K562 (cell line): Measurements from ENCODE around the gene UBR4. TPM values are rescaled to one million over a fixed set of nuclear protein-coding genes. Genes with fewer than 3 reads are reported as not detected.

Source experiments
- EHMT2 ChIP-seq: fragments of 450-650 bp; IDR thresholded peaks from 2 replicates; pipeline ENCODE4 v1.6.1; 2018; ENCODE audit warnings: antibody characterized with exemption
- ESRRB ChIP-seq: fragments of 250-450 bp; sonication (Bioruptor Pico); IDR thresholded peaks from 2 replicates; pipeline ENCODE4 v1.5.0; 2020; ENCODE audit warnings: mild to moderate bottlenecking, moderate library complexity, borderline replicate concordance
- MAZ ChIP-seq, 2 experiments: fragments of 450-650 bp in 1 of 2; sonication (generic) in 1 of 2; formaldehyde crosslinking; IDR thresholded peaks in 1 of 2; conservative IDR thresholded peaks in 1 of 2; 2 replicates each; pipeline versions ENCODE4 v1.4.0 to v1.5.0; 2020; ENCODE audit warnings: mild to moderate bottlenecking in 1 of 2, missing genetic modification reagents in 1 of 2
- NEUROD1 ChIP-seq: fragments of 150-350 bp; IDR thresholded peaks from 2 replicates; pipeline ENCODE4 v1.6.1; 2014; ENCODE audit warnings: borderline replicate concordance, low read length, low read depth; ENCODE audit not compliant: partially characterized antibody
- SIRT6 ChIP-seq: IDR thresholded peaks from one replicate; pipeline ENCODE4 v1.6.1; 2012; ENCODE audit warnings: low read depth, mild to moderate bottlenecking, control low read depth, inconsistent platforms, low read length, moderate library complexity
- SMARCA4 ChIP-seq: fragments of 450-650 bp; IDR thresholded peaks from 2 replicates; pipeline ENCODE4 v1.6.1; 2016
- SNIP1 ChIP-seq: fragments of 450-650 bp; IDR thresholded peaks from 2 replicates; pipeline ENCODE4 v1.7.1; 2017; ENCODE audit warnings: low read depth, mild to moderate bottlenecking
- SREBF2 ChIP-seq: sonication (generic); formaldehyde crosslinking; IDR thresholded peaks from 2 replicates; pipeline ENCODE4 v1.4.0; 2020; ENCODE audit warnings: mild to moderate bottlenecking, missing genetic modification reagents
- UBTF ChIP-seq, 2 experiments: IDR thresholded peaks; 2 replicates each; pipeline ENCODE4 v1.6.1; 2012; ENCODE audit warnings: improper control_type of control experiment in 2 of 2, low read depth in 2 of 2, low read length in 2 of 2, borderline replicate concordance in 1 of 2
- ZBTB26 ChIP-seq: fragments of 450-650 bp; formaldehyde crosslinking; IDR thresholded peaks from 2 replicates; pipeline ENCODE4 v1.4.0; 2022; ENCODE audit warnings: missing genetic modification characterization
- ZNF224 ChIP-seq: sonication (generic); formaldehyde crosslinking; IDR thresholded peaks from 2 replicates; pipeline ENCODE4 v1.8.0; 2022; ENCODE audit warnings: mild to moderate bottlenecking, missing genetic modification reagents
- ZNF316 ChIP-seq: fragments of 450-650 bp; IDR thresholded peaks from 2 replicates; pipeline ENCODE4 v1.6.1; 2016
- ZNF75A ChIP-seq: fragments of 450-650 bp; formaldehyde crosslinking; IDR thresholded peaks from 2 replicates; pipeline ENCODE4 v1.4.0; 2020; ENCODE audit warnings: mild to moderate bottlenecking
- polyA plus RNA-seq, 8 experiments: library from polyadenylated mRNA; depleted of rRNA in 4 of 8; stranded (reverse) in 5 of 8; unstranded in 3 of 8; fragments of >200 nt; fragmentation: Nextera tagmentation in 2 of 8; fragmentation: Illumina TruSeq in 1 of 8; extraction: Ambion mirVana in 2 of 8; extraction: Trizol in 1 of 8; gene quantifications; 2 replicates each; pipeline versions ENCODE4 v1.2.1 to v1.2.3, GENCODE V29; 2011 to 2014; ENCODE audit warnings: inconsistent platforms in 1 of 8, missing spikeins in 1 of 8
- total RNA-seq, 7 experiments: library from RNA; depleted of rRNA in 6 of 7; stranded (reverse); fragments of >200 nt in 6 of 7; fragmentation: Illumina TruSeq in 2 of 7; extraction: Trizol in 2 of 7; gene quantifications; 2 replicates each; pipeline versions ENCODE4 v1.2.1 to v1.2.3, GENCODE V29; 2011 to 2021; ENCODE audit warnings: low replicate concordance in 1 of 7

UBR4 gene
- total and polyA plus RNA-seq, 9 of the 15 experiments (the other 6 are each of a cell fraction or from before 2014, with no cell fraction given), result 55.4 to 277 (median 123) TPM

GRCh38 chr1:19157653-19158052 lies 52.4 kb downstream of the UBR4 start (continued):
- TF ChIP-seq SIRT6 (no peak), ZNF316 (no peak), ZNF224 (CRISPR knock-in tag) (no peak), ZNF75A (CRISPR knock-in tag) (no peak), ESRRB (no peak), SNIP1 (no peak), SMARCA4 (no peak), UBTF (IDR thresholded peaks at IDR 0.05; ENCODE audit: borderline replicate concordance in 1 of 2, low read depth in 2 of 2, low read length in 2 of 2) (no peak), EHMT2 (no peak), NEUROD1 (no peak), MAZ (CRISPR knock-in tag; conservative IDR thresholded peaks at IDR 0.05 in 1 of 2, IDR thresholded peaks at IDR 0.05 in 1 of 2) (no peak), SREBF2 (CRISPR knock-in tag) (no peak), ZBTB26 (no peak)
